ENCODE data around the gene ASAP3.

DNA sequence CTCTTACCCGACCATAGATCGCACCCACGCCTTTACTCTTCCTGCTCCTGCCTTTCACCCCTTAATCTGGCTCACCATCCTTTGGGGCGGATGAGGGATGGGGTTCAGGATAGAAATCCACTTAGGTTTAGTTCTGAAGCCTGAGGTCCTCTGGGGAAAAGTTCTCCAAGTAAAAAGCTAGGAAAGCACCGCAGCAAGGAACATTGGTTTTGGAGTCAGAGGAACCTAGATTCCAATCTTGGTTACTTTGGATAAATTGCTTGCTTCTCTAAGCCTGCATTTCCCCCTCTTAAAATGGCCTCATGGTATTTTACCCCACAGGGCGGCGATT lies 988 bp upstream of the ASAP3 start:
- TF ChIP-seq, protein P1, sequence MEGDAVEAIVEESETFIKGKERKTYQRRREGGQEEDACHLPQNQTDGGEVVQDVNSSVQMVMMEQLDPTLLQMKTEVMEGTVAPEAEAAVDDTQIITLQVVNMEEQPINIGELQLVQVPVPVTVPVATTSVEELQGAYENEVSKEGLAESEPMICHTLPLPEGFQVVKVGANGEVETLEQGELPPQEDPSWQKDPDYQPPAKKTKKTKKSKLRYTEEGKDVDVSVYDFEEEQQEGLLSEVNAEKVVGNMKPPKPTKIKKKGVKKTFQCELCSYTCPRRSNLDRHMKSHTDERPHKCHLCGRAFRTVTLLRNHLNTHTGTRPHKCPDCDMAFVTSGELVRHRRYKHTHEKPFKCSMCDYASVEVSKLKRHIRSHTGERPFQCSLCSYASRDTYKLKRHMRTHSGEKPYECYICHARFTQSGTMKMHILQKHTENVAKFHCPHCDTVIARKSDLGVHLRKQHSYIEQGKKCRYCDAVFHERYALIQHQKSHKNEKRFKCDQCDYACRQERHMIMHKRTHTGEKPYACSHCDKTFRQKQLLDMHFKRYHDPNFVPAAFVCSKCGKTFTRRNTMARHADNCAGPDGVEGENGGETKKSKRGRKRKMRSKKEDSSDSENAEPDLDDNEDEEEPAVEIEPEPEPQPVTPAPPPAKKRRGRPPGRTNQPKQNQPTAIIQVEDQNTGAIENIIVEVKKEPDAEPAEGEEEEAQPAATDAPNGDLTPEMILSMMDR (IDR thresholded peaks at IDR 0.05; ENCODE audit: low read depth, low read length, missing input control): no peak
- no peak for TF ChIP-seq RAD21 (IDR thresholded peaks at IDR 0.05)
- TF ChIP-seq, protein P2, sequence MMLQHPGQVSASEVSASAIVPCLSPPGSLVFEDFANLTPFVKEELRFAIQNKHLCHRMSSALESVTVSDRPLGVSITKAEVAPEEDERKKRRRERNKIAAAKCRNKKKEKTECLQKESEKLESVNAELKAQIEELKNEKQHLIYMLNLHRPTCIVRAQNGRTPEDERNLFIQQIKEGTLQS (IDR thresholded peaks at IDR 0.05): no peak
- TF ChIP-seq, protein P3, sequence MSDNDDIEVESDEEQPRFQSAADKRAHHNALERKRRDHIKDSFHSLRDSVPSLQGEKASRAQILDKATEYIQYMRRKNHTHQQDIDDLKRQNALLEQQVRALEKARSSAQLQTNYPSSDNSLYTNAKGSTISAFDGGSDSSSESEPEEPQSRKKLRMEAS (IDR thresholded peaks at IDR 0.05): no peak
- TF ChIP-seq YY1 (IDR thresholded peaks at IDR 0.05): no peak
- TF ChIP-seq NR2F2 (IDR thresholded peaks at IDR 0.05): no peak
- TF ChIP-seq, protein P4, sequence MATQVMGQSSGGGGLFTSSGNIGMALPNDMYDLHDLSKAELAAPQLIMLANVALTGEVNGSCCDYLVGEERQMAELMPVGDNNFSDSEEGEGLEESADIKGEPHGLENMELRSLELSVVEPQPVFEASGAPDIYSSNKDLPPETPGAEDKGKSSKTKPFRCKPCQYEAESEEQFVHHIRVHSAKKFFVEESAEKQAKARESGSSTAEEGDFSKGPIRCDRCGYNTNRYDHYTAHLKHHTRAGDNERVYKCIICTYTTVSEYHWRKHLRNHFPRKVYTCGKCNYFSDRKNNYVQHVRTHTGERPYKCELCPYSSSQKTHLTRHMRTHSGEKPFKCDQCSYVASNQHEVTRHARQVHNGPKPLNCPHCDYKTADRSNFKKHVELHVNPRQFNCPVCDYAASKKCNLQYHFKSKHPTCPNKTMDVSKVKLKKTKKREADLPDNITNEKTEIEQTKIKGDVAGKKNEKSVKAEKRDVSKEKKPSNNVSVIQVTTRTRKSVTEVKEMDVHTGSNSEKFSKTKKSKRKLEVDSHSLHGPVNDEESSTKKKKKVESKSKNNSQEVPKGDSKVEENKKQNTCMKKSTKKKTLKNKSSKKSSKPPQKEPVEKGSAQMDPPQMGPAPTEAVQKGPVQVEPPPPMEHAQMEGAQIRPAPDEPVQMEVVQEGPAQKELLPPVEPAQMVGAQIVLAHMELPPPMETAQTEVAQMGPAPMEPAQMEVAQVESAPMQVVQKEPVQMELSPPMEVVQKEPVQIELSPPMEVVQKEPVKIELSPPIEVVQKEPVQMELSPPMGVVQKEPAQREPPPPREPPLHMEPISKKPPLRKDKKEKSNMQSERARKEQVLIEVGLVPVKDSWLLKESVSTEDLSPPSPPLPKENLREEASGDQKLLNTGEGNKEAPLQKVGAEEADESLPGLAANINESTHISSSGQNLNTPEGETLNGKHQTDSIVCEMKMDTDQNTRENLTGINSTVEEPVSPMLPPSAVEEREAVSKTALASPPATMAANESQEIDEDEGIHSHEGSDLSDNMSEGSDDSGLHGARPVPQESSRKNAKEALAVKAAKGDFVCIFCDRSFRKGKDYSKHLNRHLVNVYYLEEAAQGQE (IDR thresholded peaks at IDR 0.05): no peak
- no peak for TF ChIP-seq EGR1 (IDR thresholded peaks at IDR 0.05; ENCODE audit: low read depth in 2 of 2)
- TF ChIP-seq JUND (IDR thresholded peaks at IDR 0.05): no peak
- TF ChIP-seq FOXA2 (IDR thresholded peaks at IDR 0.05): no peak
- TF ChIP-seq HNF4A (conservative IDR thresholded peaks at IDR 0.05): no peak
